H9 (cell line): Measurements from ENCODE around the gene RMRP. TPM values are rescaled to one million over a fixed set of nuclear protein-coding genes. Genes with fewer than 3 reads are reported as not detected.

ENCODE experiments used
- DNase-seq: peaks from one replicate; pipeline ENCODE4 v3.0.0-alpha.2; 2017
- H2AFZ ChIP-seq: one replicate; pipeline ENCODE4 v1.6.1; 2013; ENCODE audit warnings: mild to moderate bottlenecking, low read length, control low read depth, moderate library complexity
- H2AK5ac ChIP-seq: 2 replicates; pipeline ENCODE4 v1.6.1; 2013; ENCODE audit warnings: low read length, control low read depth, mixed read lengths; ENCODE audit not compliant: insufficient read length
- H2BK120ac ChIP-seq: one replicate; pipeline ENCODE4 v1.6.1; 2013; ENCODE audit warnings: low read depth, mild to moderate bottlenecking, low read length, control low read depth, inconsistent platforms; ENCODE audit not compliant: poor library complexity, severe bottlenecking
- H2BK12ac ChIP-seq: 2 replicates; pipeline ENCODE4 v1.6.1; 2013; ENCODE audit warnings: low read length, control low read depth, mixed read lengths, low read depth; ENCODE audit not compliant: insufficient read length
- H2BK15ac ChIP-seq: 2 replicates; pipeline ENCODE4 v1.6.1; 2013; ENCODE audit warnings: low read depth, low read length, control low read depth
- H2BK20ac ChIP-seq: one replicate; pipeline ENCODE4 v1.6.1; 2013; ENCODE audit warnings: low read depth, mild to moderate bottlenecking, low read length, control low read depth, inconsistent platforms; ENCODE audit not compliant: poor library complexity, severe bottlenecking
- H2BK5ac ChIP-seq: 2 replicates; pipeline ENCODE4 v1.6.1; 2013; ENCODE audit warnings: low read length, control low read depth, mixed read lengths; ENCODE audit not compliant: insufficient read length
- H3K14ac ChIP-seq: 2 replicates; pipeline ENCODE4 v1.6.1; 2013; ENCODE audit warnings: low read length, control low read depth; ENCODE audit not compliant: insufficient read depth
- H3K18ac ChIP-seq: 2 replicates; pipeline ENCODE4 v1.6.1; 2013; ENCODE audit warnings: low read depth, mild to moderate bottlenecking, mixed read lengths, low read length, control low read depth; ENCODE audit not compliant: insufficient read length
- H3K23ac ChIP-seq: 2 replicates; pipeline ENCODE4 v1.6.1; 2013; ENCODE audit warnings: low read length, control low read depth, mixed read lengths, low read depth; ENCODE audit not compliant: insufficient read length
- H3K23me2 ChIP-seq: 2 replicates; pipeline ENCODE4 v1.6.1; 2013; ENCODE audit warnings: low read depth, mild to moderate bottlenecking, mixed read lengths, low read length, control low read depth; ENCODE audit not compliant: insufficient read length, poor library complexity, severe bottlenecking
- H3K27ac ChIP-seq: 2 replicates; pipeline ENCODE4 v1.5.1; 2013; ENCODE audit warnings: low read length, control low read depth, mixed read lengths, low read depth; ENCODE audit not compliant: insufficient read length
- H3K27me3 ChIP-seq: 2 replicates; pipeline ENCODE4 v1.6.1; 2013; ENCODE audit warnings: low read length, control low read depth, inconsistent platforms; ENCODE audit not compliant: insufficient read depth
- H3K4ac ChIP-seq: 2 replicates; pipeline ENCODE4 v1.6.1; 2013; ENCODE audit warnings: low read depth, mild to moderate bottlenecking, control low read depth, inconsistent platforms, low read length, moderate library complexity
- H3K4me1 ChIP-seq: 2 replicates; pipeline ENCODE4 v1.6.1; 2013; ENCODE audit warnings: low read length, control low read depth, inconsistent platforms; ENCODE audit not compliant: insufficient read depth
- H3K4me2 ChIP-seq: 2 replicates; pipeline ENCODE4 v1.6.1; 2013; ENCODE audit warnings: low read length, control low read depth, mixed read lengths; ENCODE audit not compliant: insufficient read length, insufficient read depth
- H3K56ac ChIP-seq: 2 replicates; pipeline ENCODE4 v1.6.1; 2013; ENCODE audit warnings: low read depth, mild to moderate bottlenecking, mixed read lengths, low read length, control low read depth; ENCODE audit not compliant: insufficient read length
- H3K79me1 ChIP-seq: 2 replicates; pipeline ENCODE4 v1.6.1; 2013; ENCODE audit warnings: low read depth, mild to moderate bottlenecking, moderate library complexity, low read length, control low read depth, inconsistent platforms; ENCODE audit not compliant: insufficient read depth, poor library complexity, severe bottlenecking
- H3K79me2 ChIP-seq: 2 replicates; pipeline ENCODE4 v1.6.1; 2013; ENCODE audit warnings: low read length, control low read depth, inconsistent platforms; ENCODE audit not compliant: insufficient read depth
- H3K9ac ChIP-seq: 2 replicates; pipeline ENCODE4 v1.6.1; 2013; ENCODE audit warnings: low read length, control low read depth, mixed read lengths; ENCODE audit not compliant: insufficient read length; ENCODE audit errors: extremely low read depth
- H3K9me3 ChIP-seq: one replicate; pipeline ENCODE4 v1.6.1; 2013; ENCODE audit warnings: low read depth, low read length, inconsistent platforms; ENCODE audit not compliant: control insufficient read depth
- H3T11ph ChIP-seq: one replicate; pipeline ENCODE4 v1.6.1; 2013; ENCODE audit warnings: mild to moderate bottlenecking, low read length, control low read depth, inconsistent platforms
- H4K20me1 ChIP-seq: one replicate; pipeline ENCODE4 v1.6.1; 2013; ENCODE audit not compliant: control insufficient read depth, insufficient read length, insufficient read depth
- H4K5ac ChIP-seq: 2 replicates; pipeline ENCODE4 v1.6.1; 2013; ENCODE audit warnings: low read depth, mild to moderate bottlenecking, mixed read lengths, low read length, control low read depth; ENCODE audit not compliant: insufficient read length
- H4K8ac ChIP-seq: replicated peaks from 2 replicates; pipeline ENCODE4 v1.6.1; 2013; ENCODE audit warnings: low read length, control low read depth, mixed read lengths, low read depth; ENCODE audit not compliant: insufficient read length
- H4K91ac ChIP-seq: 2 replicates; pipeline ENCODE4 v1.6.1; 2013; ENCODE audit warnings: low read depth, mild to moderate bottlenecking, moderate library complexity, mixed read lengths, low read length, control low read depth; ENCODE audit not compliant: insufficient read length
- H3K27ac Mint-ChIP-seq, 3 experiments: 2 replicates in 2 of 3; 3 replicates in 1 of 3; pipeline ENCODE4 v1.8.0; 2020 to 2021; ENCODE audit warnings: mixed read lengths in 3 of 3, mild to moderate bottlenecking in 1 of 3, moderate library complexity in 1 of 3
- H3K27me3 Mint-ChIP-seq: 2 replicates; pipeline ENCODE4 v1.8.0; 2021; ENCODE audit warnings: low read depth, mild to moderate bottlenecking, moderate library complexity, mixed read lengths
- H3K36me3 Mint-ChIP-seq, 3 experiments: 2 replicates in 2 of 3; 3 replicates in 1 of 3; pipeline ENCODE4 v1.8.0; 2020 to 2021; ENCODE audit warnings: low read depth in 3 of 3, mixed read lengths in 3 of 3; ENCODE audit not compliant: insufficient read depth in 1 of 3
- H3K4me1 Mint-ChIP-seq, 2 experiments: 2 replicates each; pipeline ENCODE4 v1.8.0; 2020; ENCODE audit warnings: mixed read lengths in 2 of 2
- H3K4me3 Mint-ChIP-seq, 2 experiments: 2 replicates in 1 of 2; 3 replicates in 1 of 2; pipeline ENCODE4 v1.8.0; 2020 to 2021; ENCODE audit warnings: mild to moderate bottlenecking in 2 of 2, mixed read lengths in 2 of 2, moderate library complexity in 1 of 2
- H3K9me3 Mint-ChIP-seq, 2 experiments: 2 replicates in 1 of 2; 3 replicates in 1 of 2; pipeline ENCODE4 v1.8.0; 2020; ENCODE audit warnings: mild to moderate bottlenecking in 2 of 2, mixed read lengths in 2 of 2, moderate library complexity in 1 of 2
- CTCF ChIP-seq: fragments of 200-600 bp; sonication (generic); conservative IDR thresholded peaks from 3 replicates; pipeline ENCODE4 v1.8.0; 2021; ENCODE audit warnings: antibody characterized with exemption, mild to moderate bottlenecking
- WGBS: extraction: QIAGEN DNeasy Blood & Tissue Kit; methylation state at CpG from one replicate; pipeline ENCODE4 v1.1.7; 2013; ENCODE audit warnings: missing lambda C conversion rate, low lambda C conversion rate, mixed read lengths; ENCODE audit not compliant: insufficient read length; ENCODE audit errors: extremely low coverage; 5-methylcytosine and 5-hydroxymethylcytosine counted together
- total RNA-seq: library from RNA; stranded (reverse); gene quantifications from 2 replicates; pipeline ENCODE4 v1.2.1, GENCODE V29; 2021

Gene RMRP
- total RNA-seq, 1 experiment from 2014 or later, result 18,417 TPM

- no peaks in the 10 kb centered on the region for H3K23me2 ChIP-seq
- H3K4me2 ChIP-seq, result no peak overlapping the region
- no peak for TF ChIP-seq CTCF
- H4K20me1 ChIP-seq, result no peaks in the 10 kb centered on the region
- H2AK5ac ChIP-seq, result no peak overlapping the region
- H4K91ac ChIP-seq, result no peak overlapping the region
- H3K9me3 ChIP-seq, result no peaks in the 10 kb centered on the region
- no peak overlapping the region for H3K23ac ChIP-seq
- no peak overlapping the region; a peak in 1 of 5 replicates for H3K4me3 Mint-ChIP-seq
- WGBS, result no CpG with 5 or more reads among the region's 26 CpGs
- H3K27ac Mint-ChIP-seq, result no peak overlapping the region
- DNase-seq, result no peak
- H3K9ac ChIP-seq, result no peak overlapping the region
- no peaks in the 10 kb centered on the region for H3K36me3 Mint-ChIP-seq
- H4K8ac ChIP-seq, result no peak overlapping the region
- H3K4me1 Mint-ChIP-seq, result peaks cover 27 to 33% of the 10 kb centered on the region in 2 experiments
- no peak overlapping the region for H2BK12ac ChIP-seq
- no peak overlapping the region for H2BK20ac ChIP-seq
- no peak overlapping the region for H3T11ph ChIP-seq
- H3K18ac ChIP-seq, result no peak overlapping the region
- no peak overlapping the region for H3K27ac ChIP-seq
- no peak overlapping the region for H4K5ac ChIP-seq
- H2BK5ac ChIP-seq, result no peak overlapping the region
- H2BK120ac ChIP-seq, result no peak overlapping the region
- H3K56ac ChIP-seq, result no peak overlapping the region
- H3K79me2 ChIP-seq, result no peaks in the 10 kb centered on the region
- no peaks in the 10 kb centered on the region for H3K9me3 Mint-ChIP-seq
- no peak overlapping the region for H3K4ac ChIP-seq
- peaks cover 3% of the 10 kb centered on the region; the same call in 1 of the 2 replicates for H3K4me1 ChIP-seq
- H3K27me3 Mint-ChIP-seq, result peaks cover 5% of the 10 kb centered on the region
- H3K79me1 ChIP-seq, result no peaks in the 10 kb centered on the region
- H3K27me3 ChIP-seq, result 0 out of 2 replicates have a peak, but pooled peaks cover 2% of the 10 kb centered on the region
- H3K14ac ChIP-seq, result no peak overlapping the region
- no peak overlapping the region for H2BK15ac ChIP-seq
- no peak overlapping the region for H2AFZ ChIP-seq
These were observed 8.1 kb downstream of the RMRP start for GRCh38 chr9:35649431-35650340.
